ENCODE results near the gene ELFN1. TPM values are rescaled to one million over a fixed set of nuclear protein-coding genes. Genes with fewer than 3 reads are reported as not detected.

The ELFN1 gene
- total and polyA plus RNA-seq, 9 of the 15 experiments (the other 6 are each of a cell fraction or from before 2014, with no cell fraction given), result 0.04 to 0.64 (median 0.18) TPM; not detected in 2

DNA sequence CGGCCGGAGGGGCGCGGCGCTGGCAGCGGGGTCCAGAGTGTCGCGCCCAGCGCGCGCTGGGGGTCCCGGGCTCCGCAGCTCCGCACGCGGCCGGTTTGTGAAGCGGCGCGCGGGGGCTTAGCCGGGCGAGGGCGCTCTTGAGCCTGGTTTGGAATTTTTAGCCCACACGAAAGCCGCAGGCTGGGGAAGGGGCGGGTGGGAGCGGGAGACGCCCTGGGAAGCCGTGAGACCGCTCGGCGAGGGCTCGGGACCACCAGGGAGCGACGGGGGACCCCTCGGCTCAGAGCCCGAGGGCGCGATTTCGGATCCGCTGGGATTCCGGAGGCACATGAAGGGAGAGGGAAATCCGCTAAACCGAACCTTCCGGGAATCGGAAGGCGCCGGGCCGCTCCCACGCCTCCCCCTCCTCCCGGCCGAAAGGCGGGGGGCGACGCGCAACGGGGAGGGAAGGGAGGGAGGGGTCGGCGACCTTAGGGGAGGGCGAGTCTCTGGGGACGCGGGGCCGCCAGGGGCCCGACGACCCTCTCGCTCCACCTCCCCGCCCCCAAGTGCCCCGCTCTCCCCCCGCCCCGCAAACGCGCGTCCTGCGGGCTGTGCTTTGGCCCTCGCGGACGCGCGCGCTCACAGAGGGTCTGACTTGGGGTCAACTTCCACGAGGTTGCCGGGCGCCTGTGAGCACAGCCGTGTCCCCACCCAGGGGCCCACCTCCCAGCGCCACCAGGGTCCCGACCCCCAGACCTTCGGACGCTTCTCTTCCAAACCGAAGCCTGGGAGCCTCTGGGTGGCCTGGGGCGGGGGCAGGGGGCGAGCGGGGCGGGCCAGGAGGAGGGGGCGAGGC, 5.1 kb upstream of the ELFN1 start (continued):
- TF ChIP-seq RBBP5 (IDR thresholded peaks at IDR 0.05; ENCODE audit: borderline replicate concordance, insufficient read depth, low read length, poor library complexity, severe bottlenecking), result peak; percentile 37
- peak; percentile 96 for TF ChIP-seq KDM2B (CRISPR knock-in tag; IDR thresholded peaks at IDR 0.05)
- no peak for TF ChIP-seq YBX1 (IDR thresholded peaks at IDR 0.05)
- TF ChIP-seq IRF2 (CRISPR knock-in tag; IDR thresholded peaks at IDR 0.05), result no peak
- TF ChIP-seq CBFA2T3 (IDR thresholded peaks at IDR 0.05), result no peak
- TF ChIP-seq ELK1 (CRISPR knock-in tag; IDR thresholded peaks at IDR 0.05), result no peak
- no peak for TF ChIP-seq ARID2 (IDR thresholded peaks at IDR 0.05)
- TF ChIP-seq, protein P1, sequence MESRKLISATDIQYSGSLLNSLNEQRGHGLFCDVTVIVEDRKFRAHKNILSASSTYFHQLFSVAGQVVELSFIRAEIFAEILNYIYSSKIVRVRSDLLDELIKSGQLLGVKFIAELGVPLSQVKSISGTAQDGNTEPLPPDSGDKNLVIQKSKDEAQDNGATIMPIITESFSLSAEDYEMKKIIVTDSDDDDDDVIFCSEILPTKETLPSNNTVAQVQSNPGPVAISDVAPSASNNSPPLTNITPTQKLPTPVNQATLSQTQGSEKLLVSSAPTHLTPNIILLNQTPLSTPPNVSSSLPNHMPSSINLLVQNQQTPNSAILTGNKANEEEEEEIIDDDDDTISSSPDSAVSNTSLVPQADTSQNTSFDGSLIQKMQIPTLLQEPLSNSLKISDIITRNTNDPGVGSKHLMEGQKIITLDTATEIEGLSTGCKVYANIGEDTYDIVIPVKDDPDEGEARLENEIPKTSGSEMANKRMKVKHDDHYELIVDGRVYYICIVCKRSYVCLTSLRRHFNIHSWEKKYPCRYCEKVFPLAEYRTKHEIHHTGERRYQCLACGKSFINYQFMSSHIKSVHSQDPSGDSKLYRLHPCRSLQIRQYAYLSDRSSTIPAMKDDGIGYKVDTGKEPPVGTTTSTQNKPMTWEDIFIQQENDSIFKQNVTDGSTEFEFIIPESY (CRISPR knock-in tag; IDR thresholded peaks at IDR 0.05), result no peak
- TF ChIP-seq ETS2 (tag; IDR thresholded peaks at IDR 0.05; ENCODE audit: borderline replicate concordance, poor library complexity, severe bottlenecking), result no peak
- no peak for TF ChIP-seq ZNF274 (IDR thresholded peaks at IDR 0.05; ENCODE audit: borderline replicate concordance, low read depth, low read length)
- no peak for TF ChIP-seq RBM39 (optimal IDR thresholded peaks at IDR 0.05; ENCODE audit: low read depth, low read length)
- no peak for TF ChIP-seq MECOM (CRISPR knock-in tag; IDR thresholded peaks at IDR 0.05)
- no peak for TF ChIP-seq ZNF551 (CRISPR knock-in tag; IDR thresholded peaks at IDR 0.05)
- no peak for TF ChIP-seq MCM2 (IDR thresholded peaks at IDR 0.05; ENCODE audit: low read depth)
- TF ChIP-seq ZNF583 (CRISPR knock-in tag; IDR thresholded peaks at IDR 0.05), result no peak
- TF ChIP-seq ETV1 (tag; conservative IDR thresholded peaks at IDR 0.05; ENCODE audit: low read depth), result peak; percentile 70
- no peak for TF ChIP-seq ZBTB8A (IDR thresholded peaks at IDR 0.05; ENCODE audit: partially characterized antibody)
- no peak for TF ChIP-seq TRIM28 (IDR thresholded peaks at IDR 0.05)
- no peak for TF ChIP-seq SIX5 (IDR thresholded peaks at IDR 0.05; ENCODE audit: borderline replicate concordance in 1 of 2, insufficient read depth in 1 of 2, low read depth in 1 of 2, low read length in 2 of 2)
- no peak for TF ChIP-seq TAF1 (IDR thresholded peaks at IDR 0.05; ENCODE audit: control insufficient read depth, extremely low read depth, insufficient read depth, low read length, severe bottlenecking)
- no peak for TF ChIP-seq ZNF165 (CRISPR knock-in tag; IDR thresholded peaks at IDR 0.05; ENCODE audit: borderline replicate concordance)
- no peak for TF ChIP-seq MED1 (CRISPR knock-in tag; IDR thresholded peaks at IDR 0.05; ENCODE audit: borderline replicate concordance)
- TF ChIP-seq NR2C2 (CRISPR knock-in tag; IDR thresholded peaks at IDR 0.05), result no peak
- no peak for TF ChIP-seq NR2C2 (tag; IDR thresholded peaks at IDR 0.05)
- peak; percentile 53 for TF ChIP-seq SMC3 (conservative IDR thresholded peaks at IDR 0.05; ENCODE audit: insufficient read depth, low read depth, low read length)
